HL-60 (cell line): ENCODE measurements around the gene AKT1.
A peak's percentile ranks its signal among the peaks of the same experiment; 100 is the strongest.

ENCODE experiments used
- DNase-seq, 2 experiments: peaks; one replicate each; pipeline ENCODE4 v3.0.0-alpha.2; 2010 to 2020; ENCODE audit warnings: low read depth in 1 of 2, low spot score in 1 of 2
- H3K27ac ChIP-seq: fragments of 250-450 bp; sonication (Bioruptor Pico); replicated peaks from 2 replicates; pipeline ENCODE4 v1.5.1; 2020; ENCODE audit warnings: mild to moderate bottlenecking, moderate library complexity
- H3K27me3 ChIP-seq: fragments of 250-450 bp; sonication (Bioruptor Pico); 2 replicates; pipeline ENCODE4 v1.5.1; 2021; ENCODE audit warnings: mild to moderate bottlenecking, moderate library complexity; ENCODE audit not compliant: insufficient read depth, poor library complexity, severe bottlenecking
- H3K4me3 ChIP-seq: replicated peaks from 2 replicates; pipeline ENCODE4 v1.5.1; 2011; ENCODE audit warnings: mild to moderate bottlenecking, control low read depth, low read length; ENCODE audit not compliant: insufficient read depth
- CTCF ChIP-seq: IDR thresholded peaks from one replicate; pipeline ENCODE4 v1.5.1; 2011; ENCODE audit warnings: low read length, control low read depth, inconsistent platforms; ENCODE audit not compliant: insufficient read depth
- GABPA ChIP-seq: IDR thresholded peaks from 2 replicates; pipeline ENCODE4 v1.6.1; 2012; ENCODE audit warnings: low read depth
- POLR2AphosphoS5 ChIP-seq: IDR thresholded peaks from 2 replicates; pipeline ENCODE4 v1.6.1; 2012; ENCODE audit warnings: low read depth
- SPI1 ChIP-seq: IDR thresholded peaks from 2 replicates; pipeline ENCODE4 v1.6.1; 2012; ENCODE audit warnings: low read depth, mild to moderate bottlenecking, borderline replicate concordance
- TF ChIP-seq, protein P1 (sequence below): IDR thresholded peaks from 2 replicates; pipeline ENCODE4 v1.6.1; 2012; ENCODE audit warnings: low read depth; ENCODE audit not compliant: insufficient replicate concordance

AKT1 gene

GRCh38 chr14:104810316-104810715 lies 14.8 kb upstream of the AKT1 start:
- Histone ChIP-seq H3K27me3 (no peaks in the 10 kb centered on the region), H3K27ac (no peak overlapping the region), H3K4me3 (no peak overlapping the region)
- TF ChIP-seq POLR2AphosphoS5 (no peak), GABPA (no peak)
- DNase-seq, result no peak

GRCh38 chr14:104808456-104808855 lies 12.9 kb upstream of the AKT1 start:
- no peak for DNase-seq
- no peaks in the 10 kb centered on the region for H3K27me3 ChIP-seq
- H3K4me3 ChIP-seq, result no peak overlapping the region
- TF ChIP-seq SPI1 (no peak), CTCF (no peak), POLR2AphosphoS5 (no peak), GABPA (no peak)
- TF ChIP-seq, protein P1, sequence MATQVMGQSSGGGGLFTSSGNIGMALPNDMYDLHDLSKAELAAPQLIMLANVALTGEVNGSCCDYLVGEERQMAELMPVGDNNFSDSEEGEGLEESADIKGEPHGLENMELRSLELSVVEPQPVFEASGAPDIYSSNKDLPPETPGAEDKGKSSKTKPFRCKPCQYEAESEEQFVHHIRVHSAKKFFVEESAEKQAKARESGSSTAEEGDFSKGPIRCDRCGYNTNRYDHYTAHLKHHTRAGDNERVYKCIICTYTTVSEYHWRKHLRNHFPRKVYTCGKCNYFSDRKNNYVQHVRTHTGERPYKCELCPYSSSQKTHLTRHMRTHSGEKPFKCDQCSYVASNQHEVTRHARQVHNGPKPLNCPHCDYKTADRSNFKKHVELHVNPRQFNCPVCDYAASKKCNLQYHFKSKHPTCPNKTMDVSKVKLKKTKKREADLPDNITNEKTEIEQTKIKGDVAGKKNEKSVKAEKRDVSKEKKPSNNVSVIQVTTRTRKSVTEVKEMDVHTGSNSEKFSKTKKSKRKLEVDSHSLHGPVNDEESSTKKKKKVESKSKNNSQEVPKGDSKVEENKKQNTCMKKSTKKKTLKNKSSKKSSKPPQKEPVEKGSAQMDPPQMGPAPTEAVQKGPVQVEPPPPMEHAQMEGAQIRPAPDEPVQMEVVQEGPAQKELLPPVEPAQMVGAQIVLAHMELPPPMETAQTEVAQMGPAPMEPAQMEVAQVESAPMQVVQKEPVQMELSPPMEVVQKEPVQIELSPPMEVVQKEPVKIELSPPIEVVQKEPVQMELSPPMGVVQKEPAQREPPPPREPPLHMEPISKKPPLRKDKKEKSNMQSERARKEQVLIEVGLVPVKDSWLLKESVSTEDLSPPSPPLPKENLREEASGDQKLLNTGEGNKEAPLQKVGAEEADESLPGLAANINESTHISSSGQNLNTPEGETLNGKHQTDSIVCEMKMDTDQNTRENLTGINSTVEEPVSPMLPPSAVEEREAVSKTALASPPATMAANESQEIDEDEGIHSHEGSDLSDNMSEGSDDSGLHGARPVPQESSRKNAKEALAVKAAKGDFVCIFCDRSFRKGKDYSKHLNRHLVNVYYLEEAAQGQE, result no peak
- no peak overlapping the region for H3K27ac ChIP-seq

- TF ChIP-seq SPI1 (peak; percentile 96), GABPA (no peak)
- DNase-seq, result no peak
- H3K27me3 ChIP-seq, result peaks cover 2% of the 10 kb centered on the region
- no peak overlapping the region for H3K4me3 ChIP-seq
- H3K27ac ChIP-seq, result no peak overlapping the region
Observed at GRCh38 chr14:104806625-104807465, 11.3 kb upstream of the AKT1 start.

DNA sequence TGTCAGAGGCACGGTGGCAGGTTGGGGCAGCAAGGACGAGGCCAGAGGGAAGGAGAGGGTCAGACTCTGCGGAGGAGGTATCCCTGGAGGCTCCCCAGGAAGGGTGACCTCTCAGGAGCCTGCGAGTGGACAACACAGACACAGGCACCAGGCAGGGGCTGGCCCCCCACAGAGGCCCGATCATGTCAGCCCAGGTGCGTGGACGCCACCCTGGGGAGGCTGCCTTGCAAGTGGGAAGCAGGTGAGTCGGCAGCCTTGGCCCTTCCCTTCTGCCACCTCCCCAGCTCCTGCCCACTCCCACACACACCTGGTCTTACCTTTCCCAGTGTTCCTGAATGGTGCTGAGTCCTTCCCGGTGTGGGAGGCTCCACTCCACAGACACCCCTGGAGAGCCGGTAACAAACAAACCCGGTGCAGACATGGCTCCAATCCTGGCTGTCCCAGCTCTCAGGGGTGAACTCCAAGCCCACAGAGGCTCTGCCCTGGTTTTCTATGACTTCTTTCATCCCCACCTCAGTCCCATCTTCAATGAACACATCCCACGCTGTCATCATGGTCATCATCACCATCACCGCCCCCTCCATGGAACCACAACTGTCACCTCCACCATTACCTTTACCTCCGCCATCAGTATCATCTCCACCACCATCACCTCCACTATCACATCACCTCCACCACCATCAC lies 10.5 kb upstream of the AKT1 start:
- no peak for DNase-seq
- no peak for TF ChIP-seq GABPA
- TF ChIP-seq CTCF, result no peak
- TF ChIP-seq SPI1, result no peak
- TF ChIP-seq, protein P1, result no peak
- TF ChIP-seq POLR2AphosphoS5, result no peak
- peaks cover 4% of the 10 kb centered on the region for H3K27me3 ChIP-seq
- H3K4me3 ChIP-seq, result no peak overlapping the region
- H3K27ac ChIP-seq, result no peak overlapping the region
